Astrocyte (in vitro differentiated cells and primary cell): ENCODE results near the gene SAMSN1. TPM values are rescaled to one million over a fixed set of nuclear protein-coding genes. Genes with fewer than 3 reads are reported as not detected.

Source experiments
- DNase-seq: peaks from one replicate; pipeline ENCODE4 v3.0.0-alpha.2; 2010; ENCODE audit warnings: low read depth
- FAIRE-seq: peaks from 2 replicates; lab custom pipeline; 2011; peaks lifted over from hg19 to GRCh38; lab: Jason Lieb, UNC
- H2AFZ ChIP-seq: 2 replicates; pipeline ENCODE4 v1.6.0; 2012; ENCODE audit warnings: low read depth, low read length, inconsistent platforms
- H3K27ac ChIP-seq: 2 replicates; pipeline ENCODE4 v1.5.1; 2011; ENCODE audit warnings: low read depth, low read length, inconsistent platforms
- H3K27me3 ChIP-seq: 2 replicates; pipeline ENCODE4 v1.6.0; 2011; ENCODE audit warnings: low read length, inconsistent platforms; ENCODE audit not compliant: insufficient read depth
- H3K36me3 ChIP-seq: 2 replicates; pipeline ENCODE4 v1.5.1; 2011; ENCODE audit warnings: low read length, inconsistent platforms; ENCODE audit not compliant: insufficient read depth
- H3K4me1 ChIP-seq: 2 replicates; pipeline ENCODE4 v1.5.1; 2011; ENCODE audit warnings: low read length, inconsistent platforms; ENCODE audit not compliant: insufficient read depth
- H3K4me2 ChIP-seq: 2 replicates; pipeline ENCODE4 v1.6.0; 2012; ENCODE audit warnings: low read length, inconsistent platforms
- H3K4me3 ChIP-seq: 2 replicates; pipeline ENCODE4 v1.5.1; 2011; ENCODE audit warnings: low read depth, mild to moderate bottlenecking, low read length, inconsistent platforms; ENCODE audit not compliant: insufficient read depth
- H3K79me2 ChIP-seq: 2 replicates; pipeline ENCODE4 v1.6.0; 2012; ENCODE audit warnings: mild to moderate bottlenecking, low read length, inconsistent platforms; ENCODE audit not compliant: insufficient read depth
- H3K9ac ChIP-seq: 2 replicates; pipeline ENCODE4 v1.6.0; 2012; ENCODE audit warnings: mild to moderate bottlenecking, low read length, inconsistent platforms
- H3K9me3 ChIP-seq: 2 replicates; pipeline ENCODE4 v1.5.1; 2012; ENCODE audit warnings: low read depth, mild to moderate bottlenecking, low read length, inconsistent platforms; ENCODE audit not compliant: insufficient read depth
- H4K20me1 ChIP-seq: 2 replicates; pipeline ENCODE4 v1.6.0; 2012; ENCODE audit warnings: low read length, inconsistent platforms; ENCODE audit not compliant: insufficient read depth
- H3K27ac Mint-ChIP-seq: one replicate; pipeline ENCODE4 v1.8.0; 2021; ENCODE audit warnings: mild to moderate bottlenecking, mixed read lengths; ENCODE audit not compliant: unreplicated experiment
- H3K27me3 Mint-ChIP-seq: one replicate; pipeline ENCODE4 v1.8.0; 2021; ENCODE audit warnings: low read depth, mixed read lengths; ENCODE audit not compliant: unreplicated experiment
- H3K36me3 Mint-ChIP-seq: one replicate; pipeline ENCODE4 v1.8.0; 2021; ENCODE audit warnings: low read depth, mixed read lengths; ENCODE audit not compliant: unreplicated experiment
- H3K4me1 Mint-ChIP-seq: one replicate; pipeline ENCODE4 v1.8.0; 2021; ENCODE audit warnings: low read depth, mixed read lengths; ENCODE audit not compliant: unreplicated experiment
- H3K4me3 Mint-ChIP-seq: one replicate; pipeline ENCODE4 v1.8.0; 2021; ENCODE audit warnings: mild to moderate bottlenecking, moderate library complexity, mixed read lengths; ENCODE audit not compliant: unreplicated experiment
- H3K9me3 Mint-ChIP-seq: one replicate; pipeline ENCODE4 v1.8.0; 2021; ENCODE audit warnings: mild to moderate bottlenecking, mixed read lengths; ENCODE audit not compliant: unreplicated experiment
- EZH2 ChIP-seq: IDR thresholded peaks from 2 replicates; pipeline ENCODE4 v1.6.1; 2012; ENCODE audit warnings: mild to moderate bottlenecking, low read length, inconsistent platforms; ENCODE audit not compliant: insufficient read depth
- total RNA-seq: library from RNA; stranded (reverse); gene quantifications from 2 replicates; pipeline ENCODE4 v1.2.1, GENCODE V29; 2021
- TF ChIP-seq, protein P1 (sequence below): IDR thresholded peaks from 2 replicates; pipeline ENCODE4 v1.5.1; 2011; ENCODE audit warnings: low read depth, mild to moderate bottlenecking, inconsistent platforms, low read length, moderate library complexity; ENCODE audit not compliant: insufficient read depth

SAMSN1 gene
- total RNA-seq, 1 donor from 2014 or later, result 0.09 TPM

DNA sequence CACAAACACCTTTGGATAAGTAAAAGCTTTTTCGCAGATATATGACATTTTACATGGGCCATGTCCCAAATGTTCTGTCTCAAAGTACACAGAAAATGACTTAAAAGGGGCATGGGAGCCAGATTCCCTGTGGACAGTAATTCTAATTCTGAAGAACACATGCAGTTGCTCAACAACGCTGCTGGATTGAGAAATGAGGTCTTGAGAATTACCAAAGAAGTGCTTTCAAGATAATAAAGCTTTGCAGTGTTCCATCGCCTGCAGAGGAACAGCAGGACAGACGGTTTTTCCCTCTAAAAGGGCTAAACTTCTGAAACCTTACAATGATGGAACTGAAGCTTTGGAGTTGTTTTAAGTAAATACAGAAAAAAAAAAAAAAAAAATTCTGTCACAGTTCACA lies 107.9 kb downstream of the SAMSN1 start:
- no peaks in the 10 kb centered on the region for H3K9me3 Mint-ChIP-seq
- Histone ChIP-seq H3K4me1 (no peaks in the 10 kb centered on the region), H3K9me3 (peaks cover 3% of the 10 kb centered on the region), H2AFZ (no peak overlapping the region), H3K79me2 (no peaks in the 10 kb centered on the region), H3K27me3 (no peaks in the 10 kb centered on the region), H3K9ac (no peak overlapping the region), H3K27ac (no peak overlapping the region), H3K36me3 (no peaks in the 10 kb centered on the region), H3K4me3 (no peak overlapping the region), H3K4me2 (no peak overlapping the region), H4K20me1 (no peaks in the 10 kb centered on the region)
- H3K27me3 Mint-ChIP-seq, result no peaks in the 10 kb centered on the region
- H3K36me3 Mint-ChIP-seq, result no peaks in the 10 kb centered on the region
- DNase-seq (no peak), FAIRE-seq (no peak)
- H3K4me1 Mint-ChIP-seq, result no peaks in the 10 kb centered on the region
- no peak overlapping the region for H3K27ac Mint-ChIP-seq
- no peak for TF ChIP-seq EZH2
- TF ChIP-seq, protein P1, sequence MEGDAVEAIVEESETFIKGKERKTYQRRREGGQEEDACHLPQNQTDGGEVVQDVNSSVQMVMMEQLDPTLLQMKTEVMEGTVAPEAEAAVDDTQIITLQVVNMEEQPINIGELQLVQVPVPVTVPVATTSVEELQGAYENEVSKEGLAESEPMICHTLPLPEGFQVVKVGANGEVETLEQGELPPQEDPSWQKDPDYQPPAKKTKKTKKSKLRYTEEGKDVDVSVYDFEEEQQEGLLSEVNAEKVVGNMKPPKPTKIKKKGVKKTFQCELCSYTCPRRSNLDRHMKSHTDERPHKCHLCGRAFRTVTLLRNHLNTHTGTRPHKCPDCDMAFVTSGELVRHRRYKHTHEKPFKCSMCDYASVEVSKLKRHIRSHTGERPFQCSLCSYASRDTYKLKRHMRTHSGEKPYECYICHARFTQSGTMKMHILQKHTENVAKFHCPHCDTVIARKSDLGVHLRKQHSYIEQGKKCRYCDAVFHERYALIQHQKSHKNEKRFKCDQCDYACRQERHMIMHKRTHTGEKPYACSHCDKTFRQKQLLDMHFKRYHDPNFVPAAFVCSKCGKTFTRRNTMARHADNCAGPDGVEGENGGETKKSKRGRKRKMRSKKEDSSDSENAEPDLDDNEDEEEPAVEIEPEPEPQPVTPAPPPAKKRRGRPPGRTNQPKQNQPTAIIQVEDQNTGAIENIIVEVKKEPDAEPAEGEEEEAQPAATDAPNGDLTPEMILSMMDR, result no peak
- no peak overlapping the region for H3K4me3 Mint-ChIP-seq

DNA sequence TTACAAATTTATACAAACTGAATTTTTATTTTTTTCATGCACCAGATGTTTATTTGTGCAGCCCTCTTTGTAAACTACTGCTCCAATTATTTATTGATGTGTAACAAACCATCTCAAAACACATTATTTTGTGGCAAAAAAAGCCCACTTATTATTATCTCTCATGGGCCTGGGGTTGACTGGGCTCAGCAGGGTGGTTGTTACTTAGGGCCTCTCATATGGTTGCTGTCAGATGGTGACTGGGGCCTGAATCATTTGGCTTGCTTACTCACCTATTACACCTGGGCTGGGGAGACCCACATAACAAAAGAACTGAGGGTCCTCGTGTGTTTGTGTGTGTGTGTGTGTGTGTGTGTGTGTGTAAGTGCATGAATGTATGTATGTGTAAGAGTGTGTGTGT lies 110.7 kb downstream of the SAMSN1 start:
- H3K4me2 ChIP-seq, result no peak overlapping the region
- Mint-ChIP-seq H3K36me3 (no peaks in the 10 kb centered on the region), H3K4me1 (no peaks in the 10 kb centered on the region), H3K27me3 (no peaks in the 10 kb centered on the region), H3K9me3 (no peaks in the 10 kb centered on the region), H3K27ac (no peak overlapping the region), H3K4me3 (no peak overlapping the region)
- H3K9ac ChIP-seq, result no peak overlapping the region
- H3K27ac ChIP-seq, result no peak overlapping the region
- H3K4me3 ChIP-seq, result no peak overlapping the region
- no peaks in the 10 kb centered on the region for H3K4me1 ChIP-seq
- no peak overlapping the region for H2AFZ ChIP-seq
- H3K79me2 ChIP-seq, result no peaks in the 10 kb centered on the region
- no peaks in the 10 kb centered on the region for H4K20me1 ChIP-seq
- no peak for FAIRE-seq
- H3K9me3 ChIP-seq, result no peaks in the 10 kb centered on the region
- TF ChIP-seq, protein P1, result no peak
- no peak for TF ChIP-seq EZH2
- H3K27me3 ChIP-seq, result no peaks in the 10 kb centered on the region
- DNase-seq, result no peak
- no peaks in the 10 kb centered on the region for H3K36me3 ChIP-seq

Other genes starting within 250 kb of the SAMSN1 start
- gene HSPA13, start 163.2 kb downstream of the SAMSN1 start, total RNA-seq, result 67.2 and 70.6 TPM in 2 replicates